NCI-H1694 (cell line): ENCODE measurements around the gene LDAH.

ENCODE experiments used
- DNase-seq: peaks from one replicate; lab custom pipeline; 2025; lab: John Stamatoyannopoulos, UW

The LDAH gene

DNA sequence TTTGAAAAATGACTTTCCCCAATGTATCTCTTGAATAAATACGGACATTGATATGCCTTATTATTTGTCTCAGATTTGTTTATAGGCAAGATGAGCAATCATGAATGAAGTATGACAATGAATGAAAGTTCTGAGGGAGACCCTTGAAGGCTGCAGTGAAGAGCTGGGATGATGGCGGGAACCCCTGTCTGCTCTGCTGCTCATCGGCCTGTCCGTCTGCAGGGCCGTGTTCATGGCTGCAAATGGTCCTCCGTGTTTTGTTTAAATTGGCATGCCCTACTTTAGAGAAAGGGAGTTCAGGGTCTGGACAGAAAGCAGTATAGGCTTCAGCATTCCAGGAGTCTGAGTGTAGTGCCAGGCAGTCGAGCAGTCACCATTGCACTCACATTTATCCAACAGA is 170.8 kb downstream of the LDAH start:
- no peak for DNase-seq

DNA sequence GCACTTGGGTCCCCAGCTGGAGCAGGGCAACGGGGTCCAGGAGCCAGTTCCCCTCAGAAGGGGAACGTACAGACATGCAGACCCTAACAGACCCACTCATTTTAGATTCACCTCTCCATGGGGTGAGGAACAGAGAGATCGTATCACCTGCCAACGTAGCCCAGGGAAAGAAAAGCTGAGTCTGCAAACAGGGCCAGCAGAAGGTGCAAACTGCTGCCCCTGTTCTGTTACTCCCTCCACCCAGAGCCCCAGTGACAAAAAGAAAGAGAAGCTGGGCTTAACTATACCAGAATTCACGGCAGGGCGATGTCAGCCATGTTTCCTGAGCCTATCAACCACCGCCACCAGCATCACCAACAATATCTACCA is 171.2 kb downstream of the LDAH start:
- no peak for DNase-seq

DNA sequence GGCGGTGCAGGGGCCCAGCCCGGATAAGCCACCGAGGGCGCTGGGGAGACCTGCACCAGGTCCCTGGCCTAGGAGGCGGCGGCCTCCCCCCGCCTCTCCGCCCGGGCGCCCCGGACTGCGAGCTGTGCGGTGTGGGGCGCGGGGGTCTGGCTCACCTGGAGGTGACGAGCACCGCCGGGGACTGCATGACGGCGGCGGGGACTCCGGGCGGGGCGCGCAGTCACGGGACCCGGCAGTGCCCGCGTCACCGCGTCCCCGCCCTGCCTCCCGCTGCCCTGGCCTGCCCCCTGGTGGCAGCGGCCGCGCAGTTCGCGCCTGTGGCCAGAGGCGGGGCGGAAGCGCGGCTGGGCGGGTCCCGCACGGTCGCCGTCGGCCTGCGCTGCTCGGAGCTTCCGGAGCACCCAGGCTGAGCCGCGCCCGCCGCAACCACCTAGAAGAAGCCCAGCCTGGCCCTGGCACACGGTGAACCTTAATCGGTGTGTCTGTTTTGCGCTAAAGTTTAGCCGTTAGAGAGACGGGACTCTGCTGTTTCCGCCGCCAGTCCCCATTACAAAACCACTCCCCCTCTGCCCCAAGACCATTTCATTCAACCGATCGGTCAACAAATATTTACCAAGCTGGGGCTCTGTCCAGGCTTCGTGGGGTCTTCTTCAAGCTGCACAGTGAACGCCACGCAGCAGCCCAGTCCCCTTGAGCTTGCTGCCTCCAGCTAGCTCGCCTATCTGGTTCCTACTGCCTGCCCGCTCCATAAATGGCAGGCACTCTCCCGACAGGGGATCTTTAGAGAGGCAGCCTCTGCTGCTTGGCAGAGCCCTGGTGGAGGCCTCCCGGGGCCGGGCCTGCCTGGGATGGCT is 171.8 kb downstream of the LDAH start, which contains the start of gene HS1BP3:
HS1BP3 (minus strand) TSS at position 222 of the 854 bp plus-strand sequence; CDS start at position 187, 35 bp downstream.
- peak; percentile 65 for DNase-seq

DNA sequence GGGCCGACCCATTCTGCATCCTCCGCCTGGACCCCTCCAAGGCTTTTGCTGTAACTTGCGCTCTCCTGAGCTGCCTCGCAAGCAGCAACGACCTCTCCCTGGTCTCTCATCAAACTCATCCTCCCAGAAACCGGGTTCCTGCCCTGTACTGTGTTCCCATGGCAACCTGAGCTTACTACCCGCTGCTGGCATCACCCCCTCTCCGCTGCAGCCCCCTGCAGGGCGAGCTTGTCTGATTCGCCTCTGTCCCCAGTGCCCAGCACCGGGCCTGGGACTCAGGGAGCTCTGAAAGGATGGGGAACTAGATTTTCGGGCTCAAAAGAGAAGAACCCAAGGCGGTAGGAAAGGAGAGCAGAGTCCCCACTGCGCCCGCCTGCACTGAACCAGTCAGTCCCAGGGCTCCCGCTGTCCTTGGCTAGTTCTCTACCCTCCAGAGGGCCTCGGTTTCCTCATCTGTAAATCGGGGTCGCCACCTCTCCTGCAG is 172.5 kb downstream of the LDAH start:
- peak; percentile 14 for DNase-seq

DNA sequence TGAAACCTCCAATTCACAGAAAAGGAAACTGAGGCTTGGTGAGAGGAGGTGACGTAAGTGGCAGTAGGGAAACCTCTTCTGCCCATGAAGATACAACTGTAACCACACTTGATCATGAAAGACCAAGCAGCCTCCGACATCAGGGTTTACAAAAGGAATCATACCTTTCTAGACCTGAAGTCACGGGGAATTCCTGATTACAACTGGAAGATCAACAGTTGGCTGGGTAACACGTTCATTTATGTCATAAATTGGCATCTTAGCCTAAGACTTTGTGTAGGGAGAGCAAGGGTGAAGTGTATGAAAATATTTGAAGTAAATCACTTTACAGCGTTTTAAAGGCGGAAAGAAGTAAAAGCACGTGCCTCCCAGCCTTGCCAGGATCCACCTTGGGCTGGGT is 172.9 kb downstream of the LDAH start:
- no peak for DNase-seq

DNA sequence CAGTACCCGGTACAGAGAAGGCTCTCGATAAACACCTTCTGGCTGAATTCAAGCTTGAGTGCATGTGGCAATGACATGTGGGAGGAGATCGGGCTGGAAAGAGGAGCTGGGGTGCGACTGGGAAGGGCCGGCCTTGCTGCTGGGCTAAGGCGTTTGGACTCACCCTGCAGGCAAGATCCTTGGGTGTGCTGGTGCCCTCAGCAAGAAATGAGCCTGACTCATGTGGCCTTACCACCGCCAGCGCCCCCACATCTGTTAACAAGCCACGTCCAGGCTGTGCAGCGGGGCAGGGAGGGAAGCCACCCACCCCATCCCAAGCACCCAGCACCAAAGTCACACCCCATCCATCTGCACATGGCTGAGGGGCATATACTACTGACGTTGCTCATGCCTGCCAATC is 173.3 kb downstream of the LDAH start:
- no peak for DNase-seq

DNA sequence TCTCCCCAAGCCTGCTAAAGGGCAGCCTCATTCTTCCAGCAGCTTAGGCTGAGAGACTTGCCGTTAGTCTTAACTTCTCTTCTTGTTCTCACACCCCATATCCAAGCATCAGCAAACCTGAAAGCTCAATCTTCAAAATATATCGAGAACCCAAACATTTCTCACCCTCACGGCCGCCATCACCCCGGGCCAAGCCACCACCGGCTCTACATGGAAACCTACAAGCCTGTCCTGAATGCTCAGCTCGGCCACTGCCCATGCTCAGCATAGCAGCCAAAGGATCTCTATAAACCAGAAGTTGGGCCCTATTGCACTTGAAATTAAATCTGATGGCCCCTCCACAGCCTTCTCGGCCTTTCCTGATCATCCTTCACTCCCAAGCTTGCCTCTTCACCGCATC is 174.1 kb downstream of the LDAH start:
- DNase-seq, result no peak

DNA sequence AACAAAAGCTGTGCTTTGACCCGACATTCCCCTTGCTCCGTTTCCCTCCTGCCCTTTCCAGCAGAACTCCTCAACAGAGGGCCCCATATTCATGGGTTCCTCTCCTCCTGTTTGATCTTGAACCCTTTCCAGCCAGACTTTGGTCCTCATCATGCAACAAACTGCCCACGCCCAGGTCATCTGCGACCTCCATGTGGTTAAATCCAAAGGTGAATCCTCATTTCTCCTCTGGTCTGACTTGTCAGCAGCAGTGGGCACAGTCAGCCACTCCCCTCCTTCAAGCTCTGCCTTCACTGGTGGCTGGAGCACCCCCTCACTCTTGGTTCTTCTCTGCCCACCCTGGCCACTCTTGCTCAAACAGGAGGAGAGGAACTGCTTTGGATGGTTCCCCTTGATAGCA is 174.7 kb downstream of the LDAH start:
- DNase-seq, result no peak

DNA sequence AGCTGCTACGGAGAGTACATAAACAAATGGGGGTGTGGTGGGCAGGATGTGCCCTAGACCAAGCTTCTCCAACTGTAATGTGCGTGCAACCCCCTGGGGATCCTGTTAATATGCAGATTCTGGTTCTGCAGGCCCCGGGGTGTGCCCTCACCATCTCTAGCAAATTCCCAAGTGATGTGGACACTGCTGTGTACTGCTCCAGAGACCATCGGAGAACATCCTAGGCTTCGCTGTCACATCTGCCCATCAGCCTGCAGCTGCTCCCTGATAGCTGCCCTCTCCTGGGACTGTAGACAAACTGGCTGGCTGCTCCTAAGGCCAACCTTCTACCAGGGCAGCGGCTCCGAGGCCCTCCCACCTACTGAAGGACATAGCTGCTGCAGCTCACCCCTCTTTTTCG is 175.2 kb downstream of the LDAH start:
- DNase-seq, result no peak

DNA sequence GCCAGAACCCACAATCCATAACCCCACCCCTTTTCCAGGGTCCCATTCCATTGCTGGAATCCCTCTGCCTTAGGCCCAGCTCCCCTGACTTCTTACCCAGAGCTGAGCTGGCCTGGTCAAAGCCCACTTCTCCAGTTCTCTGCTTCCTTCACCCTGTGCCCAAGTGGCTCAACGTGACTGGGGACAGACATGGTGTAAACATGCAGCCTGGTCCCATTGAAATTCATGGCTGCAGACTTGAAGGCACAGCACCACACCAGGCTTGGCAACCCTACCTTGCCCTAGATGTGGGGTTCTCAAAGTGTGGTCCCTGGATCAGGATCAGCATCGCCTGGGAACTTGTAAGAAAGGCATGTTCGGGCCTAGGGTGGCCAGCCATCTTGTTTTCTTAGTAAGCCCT is 175.7 kb downstream of the LDAH start:
- no peak for DNase-seq

DNA sequence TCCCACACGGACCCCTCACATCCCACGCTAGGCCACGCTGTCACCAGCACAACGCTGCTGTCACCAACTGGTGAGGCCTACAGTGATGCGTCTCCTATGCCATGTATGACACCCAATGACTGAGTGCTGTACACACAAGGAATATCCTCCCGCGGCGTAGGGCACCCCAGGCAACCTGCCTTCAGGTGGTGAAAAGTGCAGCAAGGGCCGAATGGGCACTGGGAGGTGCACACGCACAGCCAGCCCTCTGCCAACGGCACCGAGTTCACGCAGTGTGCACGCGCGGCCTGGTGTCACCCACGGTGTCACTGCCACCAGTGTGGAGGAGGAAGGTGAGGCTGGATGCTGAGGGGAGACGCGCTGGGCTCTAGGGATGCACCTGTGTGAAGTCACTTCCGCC is 176.5 kb downstream of the LDAH start:
- no peak for DNase-seq

DNA sequence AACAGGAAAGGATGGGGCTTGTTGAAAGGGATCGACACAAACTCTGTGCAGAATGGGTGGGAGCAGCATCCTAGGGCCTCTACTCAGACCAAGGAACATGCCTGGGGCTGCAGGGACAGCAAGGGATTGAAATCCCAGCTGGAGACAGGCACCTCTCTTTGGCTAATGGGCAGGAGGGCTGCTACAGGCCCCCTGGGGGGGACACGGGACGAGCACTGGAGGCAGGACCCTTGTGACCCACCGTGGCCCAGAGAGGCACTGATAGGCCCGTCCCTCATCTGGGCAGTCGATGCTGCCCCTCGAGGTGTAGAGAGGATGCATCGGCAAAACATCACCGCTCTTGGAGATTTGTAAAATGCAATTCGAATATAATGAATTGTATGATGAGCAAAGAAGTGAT is 177.1 kb downstream of the LDAH start:
- DNase-seq, result no peak

DNA sequence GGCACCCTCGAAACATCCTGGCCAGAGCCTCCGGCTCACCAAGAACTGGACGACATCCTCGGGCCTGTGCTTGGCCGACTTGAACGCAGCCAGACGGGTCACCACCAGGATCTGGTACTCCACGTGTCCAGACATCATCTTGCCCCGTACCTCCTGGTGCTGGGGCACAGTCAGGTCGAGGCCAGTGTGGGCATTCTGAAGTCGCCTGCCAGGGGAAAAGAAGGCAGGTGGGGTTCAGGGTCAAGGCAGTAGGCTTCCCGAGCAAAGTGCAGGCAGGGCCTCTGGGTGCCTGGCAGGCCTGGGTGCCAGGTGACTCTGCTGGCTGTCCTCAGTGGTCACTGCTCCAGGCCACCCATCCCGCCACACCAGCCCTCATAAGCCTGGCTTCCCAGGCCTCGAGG is 177.6 kb downstream of the LDAH start:
- DNase-seq, result no peak

DNA sequence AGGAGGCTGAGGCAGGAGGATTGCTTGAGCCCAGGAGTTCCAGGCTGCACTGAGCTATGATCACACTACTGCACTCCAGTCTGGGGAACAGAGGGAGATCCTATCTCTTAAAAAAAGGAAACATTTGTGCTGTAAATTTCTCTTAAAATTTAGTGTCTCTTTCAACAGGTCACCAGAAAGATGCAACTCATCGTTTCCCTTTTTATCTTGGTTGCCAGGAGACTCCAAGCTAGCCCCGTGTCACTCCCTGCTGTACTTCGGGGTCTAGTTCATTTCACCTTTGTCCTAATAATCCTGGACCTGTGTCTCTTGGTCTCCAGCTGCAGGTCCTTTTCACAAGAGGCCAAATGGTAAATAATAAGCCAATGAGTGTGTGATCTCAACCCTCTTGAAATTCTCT is 179.1 kb downstream of the LDAH start:
- DNase-seq, result no peak

DNA sequence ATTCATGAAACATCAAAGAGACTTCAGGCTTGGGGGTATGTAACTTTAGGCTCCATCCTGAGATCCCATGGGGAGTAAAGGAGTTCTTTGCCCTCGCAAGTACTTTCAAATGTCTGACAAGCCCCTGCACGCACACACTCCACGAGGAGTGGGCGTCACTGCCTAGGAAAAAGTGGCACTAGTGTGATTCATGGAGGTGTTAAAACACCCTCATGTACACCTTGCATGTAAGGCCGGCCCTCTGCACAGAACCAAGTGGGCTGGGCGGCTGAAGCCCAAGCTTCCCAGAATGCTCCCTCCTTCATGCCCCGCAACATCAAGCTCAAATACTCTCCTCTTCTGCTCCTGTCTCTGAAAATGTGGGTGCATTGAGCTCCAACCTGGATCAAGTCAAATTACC is 179.8 kb downstream of the LDAH start:
- no peak for DNase-seq

DNA sequence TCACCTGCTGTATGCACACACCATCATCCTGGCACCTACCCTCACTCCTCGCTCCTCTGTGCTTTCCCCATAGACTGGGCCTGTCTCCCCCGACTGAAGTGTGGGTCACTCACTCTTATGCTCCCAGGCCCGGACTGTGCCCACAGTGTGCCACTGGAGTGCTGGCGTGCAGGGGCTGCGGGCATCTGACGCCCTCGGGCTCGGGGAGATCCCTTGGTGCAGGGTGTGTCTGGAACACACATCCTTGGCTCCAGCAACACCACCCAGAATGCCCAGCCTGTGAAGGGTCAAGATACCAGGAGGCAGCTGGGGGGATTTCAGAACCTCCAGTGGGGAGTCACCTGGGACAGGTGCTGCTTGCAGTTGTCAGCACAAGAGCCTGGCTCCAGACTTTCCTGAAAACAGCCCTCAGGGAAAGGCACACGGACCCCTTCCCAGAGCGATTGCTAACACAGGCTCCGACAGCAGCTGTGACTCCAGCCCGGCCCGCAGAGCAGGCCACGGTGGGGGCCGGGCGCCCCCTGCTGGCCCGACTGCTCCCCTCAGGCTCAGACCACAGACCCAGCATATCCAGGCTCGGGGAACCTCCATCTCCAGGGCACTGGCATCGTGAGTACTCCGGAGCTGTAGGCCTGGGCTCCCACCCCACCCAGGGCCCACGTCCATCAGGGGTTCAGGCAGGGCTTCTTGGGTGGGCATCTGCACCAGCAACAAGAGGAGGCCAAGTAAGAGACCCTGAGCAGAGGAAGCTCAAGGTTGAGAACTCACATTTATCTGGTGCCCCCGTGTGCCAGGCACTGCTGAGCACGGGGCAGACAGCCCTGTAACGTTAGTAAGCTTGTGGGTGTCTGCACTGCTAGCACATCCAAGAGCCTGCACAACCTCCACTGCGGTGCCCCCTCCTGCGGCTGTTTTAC is 180.6 kb downstream of the LDAH start:
- peak; percentile 86 for DNase-seq

DNA sequence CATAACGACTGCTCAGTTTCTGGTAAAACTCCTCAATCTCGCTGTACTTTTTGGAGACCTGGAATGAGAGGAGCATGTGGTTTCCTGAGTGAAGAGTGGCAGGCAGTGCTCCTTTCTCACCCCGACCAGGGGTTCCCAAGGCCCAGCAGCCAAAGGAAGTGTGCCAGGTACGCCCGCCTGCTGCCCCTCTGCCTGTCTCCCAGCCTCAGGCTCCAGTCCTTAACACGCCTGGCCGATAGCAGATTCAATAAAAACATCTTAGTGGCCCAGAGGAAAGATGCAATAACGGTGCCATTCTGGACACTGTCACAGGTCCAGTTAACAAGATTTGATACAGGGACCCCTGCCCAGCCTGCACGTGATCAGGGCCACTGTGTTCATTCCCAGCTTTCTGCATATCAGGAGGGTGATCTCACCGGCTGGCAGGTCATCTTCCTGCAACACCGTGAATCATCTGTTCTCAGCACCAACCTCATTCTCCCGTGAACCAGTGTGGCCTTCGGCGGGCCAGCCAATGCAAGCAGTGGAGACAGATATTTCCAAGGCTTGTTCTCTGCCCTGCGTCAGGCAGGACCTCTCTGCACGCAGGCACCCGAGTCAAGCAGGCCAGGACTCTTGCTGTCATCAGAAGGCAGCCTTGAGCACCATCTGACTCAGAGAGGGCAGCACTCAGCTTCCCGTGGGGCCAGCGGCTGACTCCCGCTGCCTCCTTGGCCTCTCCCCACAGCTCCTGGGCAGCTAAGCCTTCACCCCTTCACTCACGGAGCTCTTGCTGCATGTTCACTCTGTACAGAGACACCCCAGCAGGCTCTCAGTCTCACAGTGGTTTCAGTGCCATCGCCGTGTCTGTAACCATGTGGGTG is 181.5 kb downstream of the LDAH start:
- no peak for DNase-seq

DNA sequence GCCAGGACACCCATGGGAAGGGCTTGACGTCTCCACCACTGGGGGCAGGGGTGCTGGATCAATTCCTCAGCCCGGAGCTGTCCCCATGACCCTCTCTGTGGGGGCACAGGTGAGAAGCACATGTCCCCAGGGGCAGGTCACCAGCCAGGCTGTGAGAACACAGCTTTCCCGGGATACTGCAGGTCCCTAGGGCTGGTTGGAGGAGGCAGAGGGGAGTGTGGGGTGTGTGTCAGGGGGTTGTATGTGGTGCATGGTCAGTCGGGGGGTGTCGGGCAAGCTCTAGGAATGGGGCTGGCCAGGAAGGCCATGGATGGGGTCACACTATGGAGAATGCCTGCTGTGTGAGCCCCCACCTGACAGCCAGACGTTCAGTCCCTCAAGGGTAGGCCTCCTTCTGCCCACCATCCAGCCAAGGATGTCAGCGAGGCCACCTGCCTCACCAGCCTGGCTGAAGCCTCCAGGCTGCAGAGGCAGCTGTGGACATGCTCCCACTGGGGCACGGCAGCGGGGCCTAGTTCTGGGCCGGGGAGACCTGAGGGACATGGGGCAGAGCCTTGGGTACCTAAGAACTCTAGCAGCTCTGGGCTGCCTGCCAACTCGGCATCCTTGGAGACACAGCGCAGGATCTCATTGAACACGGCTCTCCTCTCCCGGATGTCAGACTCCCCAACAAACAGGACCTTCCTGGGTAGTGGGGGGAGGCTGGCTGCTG is 182.3 kb downstream of the LDAH start:
- no peak for DNase-seq

DNA sequence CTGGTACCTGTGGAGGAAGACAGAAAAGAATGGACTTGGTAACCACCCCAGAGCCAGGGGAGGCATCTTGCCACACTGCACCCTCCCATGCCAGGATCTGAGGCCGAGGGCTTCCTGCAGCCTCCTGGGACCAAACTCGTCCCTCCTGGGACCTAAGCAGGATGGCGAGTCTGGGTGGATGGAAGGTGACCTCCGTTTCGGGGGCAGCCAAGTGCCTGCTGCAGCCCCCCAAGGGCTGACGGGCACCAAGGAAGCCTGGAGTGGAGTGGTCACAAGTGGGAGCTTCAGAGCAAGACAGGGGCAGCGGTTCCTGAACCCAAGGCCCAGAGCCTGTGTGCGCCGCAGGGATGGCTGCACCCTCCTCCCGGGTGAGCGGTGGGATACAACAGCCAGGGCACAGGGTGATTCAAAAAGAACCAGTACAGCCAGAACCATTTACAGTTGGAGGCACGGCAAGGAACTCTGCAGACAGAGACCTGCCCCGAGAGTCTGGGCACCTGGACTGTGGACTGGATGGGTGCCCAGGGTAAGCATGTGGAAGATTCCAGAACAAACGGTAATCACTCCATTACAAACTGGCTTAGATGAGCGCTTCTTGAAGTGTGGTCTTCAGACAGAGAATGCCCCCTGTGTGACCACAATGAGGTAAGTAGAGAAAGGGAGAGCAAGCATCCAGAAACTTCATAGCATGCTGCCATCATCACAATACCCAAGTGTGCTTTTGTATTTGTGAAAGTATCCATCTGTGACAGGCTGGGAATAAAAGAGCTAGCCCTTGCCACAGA is 184.1 kb downstream of the LDAH start:
- no peak for DNase-seq

DNA sequence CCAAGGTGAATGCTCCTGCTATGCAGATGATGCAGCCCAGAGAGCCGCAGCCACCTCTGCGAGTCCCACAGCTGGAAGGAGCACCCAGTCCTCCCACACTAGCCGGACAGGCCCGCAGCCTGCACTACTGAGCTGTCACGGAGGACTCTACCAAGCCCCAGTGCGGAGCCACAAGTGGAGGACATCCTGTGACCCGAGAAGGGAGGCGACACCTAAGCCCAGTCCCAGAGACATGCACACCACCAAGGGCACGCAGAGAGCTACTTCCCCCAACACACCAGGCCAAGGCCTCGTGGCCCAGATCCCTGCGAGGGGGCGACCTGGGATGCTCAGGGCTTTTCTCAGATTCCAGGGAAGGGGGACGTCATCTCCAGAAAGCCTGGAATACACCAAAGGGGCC is 184.9 kb downstream of the LDAH start:
- no peak for DNase-seq

DNA sequence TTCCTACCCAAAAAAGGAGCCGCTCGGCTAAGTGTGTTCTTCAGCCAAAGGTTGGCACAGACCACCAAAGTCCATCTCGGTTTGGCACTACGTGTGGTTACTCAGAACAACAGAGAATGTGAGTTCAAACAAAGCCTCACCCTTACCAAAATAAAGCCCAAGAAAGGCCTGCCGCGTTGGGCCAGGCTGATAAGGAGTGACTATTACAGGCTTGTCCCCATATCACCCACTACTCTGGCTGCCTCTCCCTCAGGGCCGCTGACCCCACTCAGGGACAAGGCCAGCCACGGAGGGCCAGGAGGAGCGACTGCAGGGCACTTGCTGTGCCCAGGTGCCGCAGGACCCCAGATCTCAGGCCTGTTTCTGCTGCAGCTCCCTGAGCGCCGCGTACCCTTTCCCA is 185.8 kb downstream of the LDAH start:
- no peak for DNase-seq
